Stomach (tissue), 9 donors: Measurements from ENCODE around the gene RASSF3. TPM values are rescaled to one million over a fixed set of nuclear protein-coding genes. Genes with fewer than 3 reads are reported as not detected.
A peak's percentile ranks its signal among the peaks of the same experiment; 100 is the strongest.

Experiments
- DNase-seq, 2 donors: peaks; one replicate each; pipeline versions ENCODE4 v3.0.0 to v3.0.0-alpha.2; 2013 to 2019
- H3K27ac ChIP-seq, 5 donors: fragments of 200-600 bp in 4 of 5; sonication (generic) in 4 of 5; one replicate each; pipeline ENCODE4 v1.5.1; 2013 to 2019; ENCODE audit warnings: mild to moderate bottlenecking in 1 of 5, moderate library complexity in 1 of 5
- H3K27me3 ChIP-seq, 3 donors: fragments of 200-600 bp; sonication (generic); one replicate each; pipeline ENCODE4 v1.5.1; 2017 to 2019; ENCODE audit warnings: mixed run types in 1 of 3
- H3K36me3 ChIP-seq, 4 donors: fragments of 200-600 bp; sonication (generic); 1 replicate in 3 of 4; 2 replicates in 1 of 4; pipeline ENCODE4 v1.5.1; 2016 to 2019
- H3K4me1 ChIP-seq, 4 donors: fragments of 200-600 bp; sonication (generic); one replicate each; pipeline ENCODE4 v1.5.1; 2016 to 2019
- H3K4me3 ChIP-seq, 4 donors: fragments of 200-600 bp; sonication (generic) in 3 of 4; one replicate each; pipeline ENCODE4 v1.5.1; 2016 to 2019; ENCODE audit warnings: mild to moderate bottlenecking in 1 of 4
- H3K9me3 ChIP-seq, 4 donors: fragments of 200-600 bp; sonication (generic); one replicate each; pipeline ENCODE4 v1.5.1; 2016 to 2019
- EP300 ChIP-seq: sonication (generic); formaldehyde crosslinking; IDR thresholded peaks from one replicate; pipeline ENCODE4 v1.6.1; 2017; ENCODE audit warnings: antibody characterized with exemption
- POLR2A ChIP-seq, 4 donors: fragments of 450-650 bp; IDR thresholded peaks; one replicate each; pipeline ENCODE4 v1.6.1; 2016; ENCODE audit warnings: antibody characterized with exemption in 4 of 4, control low read depth in 2 of 4, mild to moderate bottlenecking in 1 of 4, moderate library complexity in 1 of 4
- POLR2AphosphoS5 ChIP-seq, 3 donors: sonication (generic); formaldehyde crosslinking; IDR thresholded peaks; one replicate each; pipeline ENCODE4 v1.6.1; 2016; ENCODE audit warnings: antibody characterized with exemption in 3 of 3
- WGBS, 5 donors: extraction: QIAGEN DNeasy Blood & Tissue Kit in 3 of 5; methylation state at CpG; one replicate each; pipeline versions ENCODE4 v1.1.5 to v1.1.7; 2013 to 2018; 5-methylcytosine and 5-hydroxymethylcytosine counted together
- intact Hi-C: fragments of 100-400 bp; cut with DNase I; formaldehyde crosslinking; loops from one replicate; pipeline ENCODE4 v1.15.1; 2023; ENCODE audit warnings: low total_unique reads
- polyA plus RNA-seq, 3 donors: library from polyadenylated mRNA; stranded (reverse); fragments of 200-250 nt; gene quantifications; one replicate each; pipeline ENCODE4 v1.2.3, GENCODE V29; 2013
- total RNA-seq, 5 donors: library from RNA; depleted of rRNA; stranded (reverse); fragments of >200 nt; gene quantifications; one replicate each; pipeline versions ENCODE4 v1.1.0 to v1.2.3, GENCODE V29; 2014 to 2016
- TF ChIP-seq, protein P1 (sequence below), 7 experiments: fragments of 450-650 bp in 4 of 7; fragments of 200-600 bp in 3 of 7; sonication (generic) in 3 of 7; IDR thresholded peaks; one replicate each; pipeline ENCODE4 v1.5.1; 2016 to 2019; ENCODE audit warnings: antibody characterized with exemption in 7 of 7, control low read depth in 2 of 7, mild to moderate bottlenecking in 1 of 7
- donor health status: healthy with polysubstance abuse.
- donor health status: Bipolar disorder and iron deficiency.
- donor health status: healthy.

RASSF3 gene
- total and polyA plus RNA-seq, 8 donors = 29.3 to 109 (median 54.8) TPM

DNA sequence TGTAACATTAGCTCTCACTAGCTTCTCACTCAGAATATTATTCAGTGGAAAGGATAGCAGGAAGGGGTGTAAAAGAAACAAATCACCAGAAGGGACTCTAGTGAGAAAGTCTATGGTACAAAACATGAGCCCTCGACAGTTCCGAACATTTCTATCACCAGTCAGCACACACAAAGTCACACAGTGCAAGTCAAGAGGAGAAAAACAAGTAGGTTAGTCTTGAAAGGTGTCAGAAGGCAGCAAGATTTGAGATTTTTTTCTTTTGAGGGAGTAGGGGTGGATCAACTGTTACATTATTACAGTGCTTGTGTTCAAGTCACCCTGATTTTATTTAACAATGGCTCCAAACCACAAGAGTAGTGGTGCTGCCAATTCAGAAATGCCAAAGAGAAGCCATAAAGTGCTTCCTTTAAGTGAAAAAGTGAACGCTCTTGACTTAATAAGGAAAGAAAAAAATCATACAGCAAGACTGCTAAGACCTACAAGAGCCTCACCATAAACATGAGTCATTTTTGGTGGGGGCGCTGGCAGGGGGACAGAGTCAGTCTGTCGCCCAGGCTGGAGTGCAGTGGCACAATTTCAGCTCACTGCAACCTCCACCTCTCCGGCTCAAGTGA, 106.7 kb downstream of the RASSF3 start:
- Histone ChIP-seq H3K9me3 (no peaks in the 10 kb centered on the region), H3K36me3 (peaks cover 41 to 89% (median 78%) of the 10 kb centered on the region in 4 donors), H3K4me1 (peaks cover 0 to 7% (median 2%) of the 10 kb centered on the region in 4 donors), H3K27me3 (no peaks in the 10 kb centered on the region), H3K27ac (no peak overlapping the region), H3K4me3 (no peak overlapping the region)
- 91 to 99% (median 94%) methylated on average over 6 of the region's 6 CpGs for WGBS, 5 donors
- no peak for DNase-seq
- intact Hi-C loops = no loop called here
- TF ChIP-seq EP300 (no peak), POLR2AphosphoS5 (IDR thresholded peaks at IDR 0.05) (no peak), POLR2A (IDR thresholded peaks at IDR 0.05) (no peak)
- TF ChIP-seq, protein P1, sequence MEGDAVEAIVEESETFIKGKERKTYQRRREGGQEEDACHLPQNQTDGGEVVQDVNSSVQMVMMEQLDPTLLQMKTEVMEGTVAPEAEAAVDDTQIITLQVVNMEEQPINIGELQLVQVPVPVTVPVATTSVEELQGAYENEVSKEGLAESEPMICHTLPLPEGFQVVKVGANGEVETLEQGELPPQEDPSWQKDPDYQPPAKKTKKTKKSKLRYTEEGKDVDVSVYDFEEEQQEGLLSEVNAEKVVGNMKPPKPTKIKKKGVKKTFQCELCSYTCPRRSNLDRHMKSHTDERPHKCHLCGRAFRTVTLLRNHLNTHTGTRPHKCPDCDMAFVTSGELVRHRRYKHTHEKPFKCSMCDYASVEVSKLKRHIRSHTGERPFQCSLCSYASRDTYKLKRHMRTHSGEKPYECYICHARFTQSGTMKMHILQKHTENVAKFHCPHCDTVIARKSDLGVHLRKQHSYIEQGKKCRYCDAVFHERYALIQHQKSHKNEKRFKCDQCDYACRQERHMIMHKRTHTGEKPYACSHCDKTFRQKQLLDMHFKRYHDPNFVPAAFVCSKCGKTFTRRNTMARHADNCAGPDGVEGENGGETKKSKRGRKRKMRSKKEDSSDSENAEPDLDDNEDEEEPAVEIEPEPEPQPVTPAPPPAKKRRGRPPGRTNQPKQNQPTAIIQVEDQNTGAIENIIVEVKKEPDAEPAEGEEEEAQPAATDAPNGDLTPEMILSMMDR (IDR thresholded peaks at IDR 0.05) = no peak

DNA sequence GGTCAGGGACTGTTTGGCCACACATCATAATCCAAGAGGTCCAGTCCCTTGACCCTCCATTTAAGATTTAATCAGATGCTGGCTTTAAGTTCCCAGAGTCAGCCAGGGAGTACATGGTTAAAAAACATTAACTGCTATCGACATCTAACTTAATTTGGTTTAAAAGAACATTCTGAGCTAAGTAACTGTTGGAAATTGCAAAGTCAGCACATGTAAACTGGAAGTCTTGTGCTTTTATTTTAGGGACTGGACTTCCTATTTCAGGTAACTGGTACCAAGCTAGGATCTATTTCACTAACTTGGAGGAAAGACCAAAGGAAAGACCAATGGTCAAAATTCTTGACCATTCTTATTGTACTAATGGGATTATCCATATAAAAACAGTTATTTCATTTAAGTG, 108.4 kb downstream of the RASSF3 start:
- Histone ChIP-seq H3K27me3 (no peaks in the 10 kb centered on the region), H3K4me1 (no peaks in the 10 kb centered on the region), H3K9me3 (no peaks in the 10 kb centered on the region), H3K36me3 (peaks cover 49 to 97% (median 93%) of the 10 kb centered on the region in 4 donors), H3K27ac (peak overlapping the region in 1 of 5 donors; percentile 26), H3K4me3 (no peak overlapping the region)
- TF ChIP-seq, protein P1 (IDR thresholded peaks at IDR 0.05) = no peak
- TF ChIP-seq POLR2A (IDR thresholded peaks at IDR 0.05) = no peak
- no peak for TF ChIP-seq EP300
- TF ChIP-seq POLR2AphosphoS5 (IDR thresholded peaks at IDR 0.05) = no peak
- WGBS, 5 donors = 71 to 92% (median 86%) methylated on average over 1 of the region's 1 CpG
- intact Hi-C loops = no loop called here
- no peak for DNase-seq

DNA sequence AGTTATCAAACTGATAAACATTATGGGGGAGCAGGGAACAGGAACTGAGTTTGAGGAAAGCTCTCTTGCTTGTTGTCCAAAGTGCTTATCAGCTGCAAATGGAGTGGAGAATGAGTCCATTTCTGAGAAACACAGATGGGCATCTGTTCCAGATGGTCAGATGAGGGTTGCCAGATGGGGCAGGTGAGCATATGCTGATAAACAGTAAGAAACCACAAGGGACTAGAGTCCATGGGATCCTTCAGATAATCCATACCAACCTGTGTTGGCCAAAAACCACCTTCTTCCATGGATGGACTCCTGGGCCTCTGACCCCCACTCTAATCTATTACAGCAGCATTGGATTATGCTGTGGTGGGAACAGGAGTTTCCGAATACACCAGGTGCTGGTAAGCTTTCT, 110.6 kb downstream of the RASSF3 start:
- Histone ChIP-seq H3K27ac (no peak overlapping the region), H3K36me3 (peaks cover 47 to 97% (median 93%) of the 10 kb centered on the region in 4 donors), H3K4me3 (no peak overlapping the region), H3K4me1 (no peaks in the 10 kb centered on the region), H3K9me3 (no peaks in the 10 kb centered on the region), H3K27me3 (no peaks in the 10 kb centered on the region)
- no peak for DNase-seq
- 91 to 100% (median 98%) methylated on average over 1 of the region's 1 CpG for WGBS, 5 donors
- no peak for TF ChIP-seq EP300
- TF ChIP-seq, protein P1 (IDR thresholded peaks at IDR 0.05) = no peak
- TF ChIP-seq POLR2A (IDR thresholded peaks at IDR 0.05) = no peak
- TF ChIP-seq POLR2AphosphoS5 (IDR thresholded peaks at IDR 0.05) = no peak
- intact Hi-C loops = no loop called here

DNA sequence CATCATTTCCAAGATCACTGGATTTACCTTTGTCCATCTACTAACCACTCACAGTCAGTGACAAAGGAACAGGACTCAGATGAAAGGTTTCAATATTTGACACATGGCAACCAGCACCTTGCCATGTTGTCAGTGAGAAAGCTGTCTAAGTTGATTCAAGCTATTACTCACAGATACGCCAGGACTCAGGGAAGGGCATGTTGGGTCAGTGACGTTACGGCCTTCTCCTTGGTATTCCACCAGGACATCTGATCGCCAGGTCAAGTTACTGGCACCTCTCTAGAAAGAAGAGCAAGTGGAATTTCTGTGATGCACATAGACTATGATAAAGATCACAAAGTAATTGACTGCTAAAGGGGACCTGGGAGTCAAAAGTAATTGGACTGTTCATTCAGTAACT, 112.5 kb downstream of the RASSF3 start:
- H3K27ac ChIP-seq = no peak overlapping the region
- peaks cover 37 to 94% (median 88%) of the 10 kb centered on the region in 4 donors for H3K36me3 ChIP-seq
- TF ChIP-seq, protein P1 (IDR thresholded peaks at IDR 0.05) = no peak
- TF ChIP-seq POLR2AphosphoS5 (IDR thresholded peaks at IDR 0.05) = no peak
- no peak for TF ChIP-seq POLR2A (IDR thresholded peaks at IDR 0.05)
- TF ChIP-seq EP300 = no peak
- DNase-seq = no peak
- H3K9me3 ChIP-seq = no peaks in the 10 kb centered on the region
- intact Hi-C loops = no loop called here
- H3K4me3 ChIP-seq = no peak overlapping the region
- H3K27me3 ChIP-seq = no peaks in the 10 kb centered on the region
- no peaks in the 10 kb centered on the region for H3K4me1 ChIP-seq
- 89 to 97% (median 95%) methylated on average over 4 of the region's 4 CpGs for WGBS, 5 donors
